Measurements from ENCODE around the gene UCK2. TPM values are rescaled to one million over a fixed set of nuclear protein-coding genes. Genes with fewer than 3 reads are reported as not detected.

Gene UCK2
- total RNA-seq, 1 donor from 2014 or later, result 112 TPM

DNA sequence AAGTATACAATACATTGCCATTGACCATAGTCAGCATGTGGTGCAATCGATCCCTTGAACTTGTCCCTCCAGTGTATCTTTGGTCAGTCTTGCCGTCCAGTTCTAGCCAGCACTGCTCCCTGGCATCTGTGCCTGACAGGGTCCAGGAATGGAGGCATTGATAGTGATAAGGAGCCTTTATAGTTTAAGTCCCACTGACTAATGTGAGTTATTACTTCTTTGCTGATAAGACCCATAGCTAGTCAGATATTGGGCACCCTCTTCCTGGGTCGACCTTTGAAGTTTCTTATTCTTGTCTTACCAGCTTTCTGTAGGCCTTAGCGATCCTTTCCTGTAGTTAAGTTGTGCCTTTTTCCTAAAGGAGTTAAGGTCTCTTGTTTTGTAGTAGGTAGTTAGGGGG, 13.0 kb downstream of the UCK2 start:
- Mint-ChIP-seq H3K27ac (no peak overlapping the region), H3K4me3 (no peak overlapping the region), H3K27me3 (ENCODE audit: insufficient read depth) (no peaks in the 10 kb centered on the region), H3K9me3 (no peaks in the 10 kb centered on the region), H3K4me1 (ENCODE audit: low read depth) (peaks cover 49% of the 10 kb centered on the region), H3K36me3 (ENCODE audit: low read depth) (peaks cover 15% of the 10 kb centered on the region)
- intact Hi-C loops (cut with micrococcal nuclease), result no loop called here
- no peak for DNase-seq (ENCODE audit: low spot score)

GRCh38 chr1:165841582-165842017, 14.2 kb downstream of the UCK2 start:
- H3K27ac Mint-ChIP-seq, result no peak overlapping the region
- no peak overlapping the region for H3K4me3 Mint-ChIP-seq
- intact Hi-C loops (cut with micrococcal nuclease), result no loop called here
- no peaks in the 10 kb centered on the region for H3K9me3 Mint-ChIP-seq
- H3K27me3 Mint-ChIP-seq (ENCODE audit: insufficient read depth), result no peaks in the 10 kb centered on the region
- H3K36me3 Mint-ChIP-seq (ENCODE audit: low read depth), result peaks cover 15% of the 10 kb centered on the region
- no peak for DNase-seq (ENCODE audit: low spot score)
- peaks cover 59% of the 10 kb centered on the region for H3K4me1 Mint-ChIP-seq (ENCODE audit: low read depth)

DNA sequence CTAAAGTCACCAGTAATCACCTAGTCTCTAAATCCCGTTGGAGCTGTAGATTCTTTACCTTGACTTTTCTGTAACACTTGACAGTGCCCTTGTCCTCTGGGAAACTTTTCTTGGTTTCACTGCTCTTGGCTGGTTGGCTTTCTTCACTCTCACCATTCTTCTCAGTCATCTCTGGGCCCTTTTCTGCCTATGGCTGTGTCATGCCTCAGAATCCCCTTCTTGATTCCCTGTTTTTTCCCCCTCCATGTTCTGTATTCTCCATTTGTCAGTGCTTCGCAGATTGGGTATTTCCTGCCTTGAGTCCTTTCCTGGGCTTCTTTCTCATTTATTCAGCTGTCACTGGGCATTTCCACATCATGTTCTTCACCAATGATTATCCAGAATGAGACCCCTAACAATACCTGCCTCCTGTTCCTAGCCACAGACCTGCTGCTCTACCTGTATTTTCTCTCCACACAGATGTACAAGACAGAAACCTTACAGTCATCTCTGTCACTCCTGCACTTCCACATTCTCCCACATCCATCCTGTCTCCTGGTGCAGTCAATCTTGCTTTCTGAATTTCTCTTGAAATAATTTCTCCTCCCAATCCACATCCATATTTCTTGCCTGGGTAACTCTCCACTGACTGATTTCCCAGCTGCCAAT, 14.7 kb downstream of the UCK2 start:
- Mint-ChIP-seq H3K27ac (no peak overlapping the region), H3K9me3 (no peaks in the 10 kb centered on the region), H3K36me3 (ENCODE audit: low read depth) (peaks cover 15% of the 10 kb centered on the region), H3K27me3 (ENCODE audit: insufficient read depth) (no peaks in the 10 kb centered on the region), H3K4me1 (ENCODE audit: low read depth) (peaks cover 61% of the 10 kb centered on the region), H3K4me3 (no peak overlapping the region)
- no peak for DNase-seq (ENCODE audit: low spot score)
- intact Hi-C loops (cut with micrococcal nuclease), result no loop called here

DNA sequence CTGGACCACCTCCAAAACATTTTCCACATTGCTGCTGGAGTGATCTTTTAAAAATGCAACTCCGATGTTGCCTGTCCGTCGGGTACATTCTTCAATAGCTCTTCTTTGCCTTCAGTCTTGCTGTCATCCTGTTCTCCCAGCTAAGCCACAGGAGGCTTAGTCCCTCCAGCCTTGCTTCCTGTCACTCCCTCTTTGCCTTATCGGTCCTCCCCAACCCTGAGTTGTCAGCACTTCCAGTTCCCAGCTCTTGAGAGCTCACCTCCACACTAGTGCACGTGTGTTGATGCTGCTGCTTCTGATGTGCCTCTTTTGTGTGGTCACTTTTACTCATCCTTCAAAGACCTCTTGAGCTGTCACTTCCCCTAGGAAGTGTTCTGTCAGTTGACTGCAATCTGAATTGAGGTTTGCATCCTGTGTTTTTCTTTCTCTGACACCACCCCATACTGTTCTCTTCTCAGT, 15.3 kb downstream of the UCK2 start:
- DNase-seq (ENCODE audit: low spot score), result no peak
- Mint-ChIP-seq H3K27me3 (ENCODE audit: insufficient read depth) (no peaks in the 10 kb centered on the region), H3K9me3 (no peaks in the 10 kb centered on the region), H3K36me3 (ENCODE audit: low read depth) (peaks cover 15% of the 10 kb centered on the region), H3K4me1 (ENCODE audit: low read depth) (peaks cover 62% of the 10 kb centered on the region), H3K27ac (peak overlapping the region; percentile 29), H3K4me3 (peak overlapping the region; percentile 58)
- intact Hi-C loops (cut with micrococcal nuclease), result no loop called here

- no peak for DNase-seq (ENCODE audit: low spot score)
- intact Hi-C loops (cut with micrococcal nuclease), result no loop called here
- Mint-ChIP-seq H3K4me1 (ENCODE audit: low read depth) (peaks cover 56% of the 10 kb centered on the region), H3K4me3 (no peak overlapping the region), H3K9me3 (no peaks in the 10 kb centered on the region), H3K27me3 (ENCODE audit: insufficient read depth) (no peaks in the 10 kb centered on the region), H3K27ac (no peak overlapping the region), H3K36me3 (ENCODE audit: low read depth) (peaks cover 9% of the 10 kb centered on the region)
These were observed 15.9 kb downstream of the UCK2 start for GRCh38 chr1:165843304-165843703.

DNA sequence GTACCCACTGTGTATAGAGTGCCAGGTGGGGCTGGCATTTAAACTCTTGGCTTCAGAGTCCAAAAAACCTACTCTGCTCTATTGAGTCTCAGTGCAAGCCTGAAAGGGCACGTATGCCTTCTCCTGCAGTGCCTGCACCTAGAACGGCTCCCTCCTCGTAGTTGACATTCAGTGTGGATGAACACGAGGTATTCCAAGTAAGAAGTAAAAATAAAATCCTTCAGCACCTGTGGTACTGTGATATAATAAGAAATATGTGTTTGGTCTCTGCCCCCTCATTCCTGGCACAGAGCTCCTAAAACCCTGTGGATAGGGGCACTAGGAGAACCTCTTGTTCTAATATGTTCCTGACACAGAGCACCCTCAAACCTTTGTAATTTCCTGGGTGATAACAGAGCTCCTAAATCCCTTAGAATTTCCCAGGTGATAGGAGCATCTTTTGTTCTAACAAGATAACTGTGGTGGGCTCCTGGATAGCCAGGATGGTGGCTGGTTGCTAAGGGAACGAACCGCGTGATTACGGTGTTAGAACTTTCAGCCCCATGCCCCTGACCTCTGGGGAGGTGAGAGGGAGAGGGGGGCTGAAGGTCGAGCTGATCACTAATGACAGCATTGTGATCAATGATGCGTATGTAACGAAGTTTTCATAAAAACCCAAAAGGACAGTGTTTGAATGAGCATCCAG, 16.8 kb downstream of the UCK2 start:
- no peak overlapping the region for H3K4me3 Mint-ChIP-seq
- H3K4me1 Mint-ChIP-seq (ENCODE audit: low read depth), result peaks cover 61% of the 10 kb centered on the region
- H3K9me3 Mint-ChIP-seq, result no peaks in the 10 kb centered on the region
- peaks cover 12% of the 10 kb centered on the region for H3K36me3 Mint-ChIP-seq (ENCODE audit: low read depth)
- H3K27me3 Mint-ChIP-seq (ENCODE audit: insufficient read depth), result no peaks in the 10 kb centered on the region
- H3K27ac Mint-ChIP-seq, result no peak overlapping the region
- no peak for DNase-seq (ENCODE audit: low spot score)
- intact Hi-C loops (cut with micrococcal nuclease), result no loop called here

DNA sequence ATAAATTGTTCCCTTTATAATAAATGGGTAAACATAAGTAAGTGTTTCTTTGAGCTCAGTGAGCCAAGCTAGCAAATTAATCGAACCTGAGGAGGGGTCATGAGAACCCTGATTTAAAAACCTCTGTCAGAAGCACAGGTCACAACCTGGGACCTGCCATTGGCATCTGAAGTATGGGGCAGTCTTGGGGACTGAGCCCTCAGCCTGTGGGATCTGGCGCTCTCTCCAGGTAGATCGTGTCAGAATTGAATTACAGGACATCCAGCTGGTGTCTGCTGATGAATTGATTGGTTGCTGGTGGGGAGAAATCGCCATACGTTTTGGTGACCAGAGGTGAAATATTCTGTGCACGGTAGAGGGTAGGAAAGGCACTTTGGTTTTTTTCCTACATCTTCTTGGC, 17.5 kb downstream of the UCK2 start:
- H3K27me3 Mint-ChIP-seq (ENCODE audit: insufficient read depth), result no peaks in the 10 kb centered on the region
- intact Hi-C loops (cut with micrococcal nuclease), result no loop called here
- H3K4me3 Mint-ChIP-seq, result no peak overlapping the region
- no peak for DNase-seq (ENCODE audit: low spot score)
- peaks cover 12% of the 10 kb centered on the region for H3K36me3 Mint-ChIP-seq (ENCODE audit: low read depth)
- H3K27ac Mint-ChIP-seq, result no peak overlapping the region
- peaks cover 63% of the 10 kb centered on the region for H3K4me1 Mint-ChIP-seq (ENCODE audit: low read depth)
- H3K9me3 Mint-ChIP-seq, result no peaks in the 10 kb centered on the region

DNA sequence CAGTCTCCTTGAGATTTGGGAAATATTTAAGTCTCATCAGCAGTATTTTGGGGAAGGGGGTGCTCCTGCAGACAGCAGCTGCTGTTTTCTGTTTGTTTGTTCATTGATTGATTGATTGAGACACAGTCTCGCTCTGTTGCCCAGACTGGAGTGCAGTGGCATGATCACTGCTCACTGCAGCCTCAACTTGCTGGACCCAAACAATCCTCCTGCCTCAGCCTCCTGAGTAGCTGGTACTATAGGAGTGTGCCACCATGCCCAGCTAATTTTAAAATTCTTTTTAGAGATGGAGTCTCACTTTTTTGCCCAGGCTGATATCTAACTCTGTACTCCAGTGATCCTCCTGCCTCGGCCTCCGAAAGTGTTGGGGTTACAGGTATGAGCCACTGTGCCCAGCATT, 18.2 kb downstream of the UCK2 start:
- H3K27ac Mint-ChIP-seq, result no peak overlapping the region
- DNase-seq (ENCODE audit: low spot score), result no peak
- H3K36me3 Mint-ChIP-seq (ENCODE audit: low read depth), result peaks cover 12% of the 10 kb centered on the region
- no peak overlapping the region for H3K4me3 Mint-ChIP-seq
- H3K9me3 Mint-ChIP-seq, result no peaks in the 10 kb centered on the region
- H3K4me1 Mint-ChIP-seq (ENCODE audit: low read depth), result peaks cover 61% of the 10 kb centered on the region
- intact Hi-C loops (cut with micrococcal nuclease), result no loop called here
- no peaks in the 10 kb centered on the region for H3K27me3 Mint-ChIP-seq (ENCODE audit: insufficient read depth)

DNA sequence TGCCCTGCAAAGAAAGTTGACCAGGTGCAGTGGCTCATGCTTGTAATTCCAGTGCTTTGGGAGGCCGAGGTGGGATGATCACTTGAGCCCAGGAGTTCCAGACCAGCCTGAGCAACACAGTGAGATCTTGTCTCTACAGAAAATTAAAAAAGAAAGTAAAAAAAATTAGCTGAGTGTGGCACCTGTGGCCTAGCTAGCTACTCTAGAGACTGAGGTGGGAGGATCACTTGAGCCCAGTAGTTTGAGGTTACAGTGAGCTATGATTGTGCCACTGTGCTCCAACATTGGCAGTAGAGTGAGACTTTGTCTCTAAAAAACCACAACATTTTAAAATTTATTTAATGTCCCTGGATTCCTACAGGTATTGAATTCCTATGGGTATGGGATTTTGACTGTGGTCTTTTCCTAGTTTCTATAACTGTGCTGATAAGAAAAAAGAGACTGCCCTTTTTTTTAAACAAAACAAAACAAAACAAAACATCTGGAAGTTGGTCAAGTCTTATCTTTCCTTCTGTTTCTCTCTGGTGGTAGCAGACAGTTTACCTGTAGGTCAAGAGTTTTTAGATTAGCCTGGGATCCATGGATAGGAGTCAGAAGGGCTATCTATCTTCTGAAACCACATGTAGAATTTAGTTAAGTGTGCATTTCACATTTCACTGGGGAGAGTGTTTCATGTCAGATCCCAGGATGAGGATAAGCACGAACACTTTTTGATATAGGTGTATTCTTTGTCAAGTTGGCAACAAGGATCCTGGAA, 18.8 kb downstream of the UCK2 start:
- no peaks in the 10 kb centered on the region for H3K9me3 Mint-ChIP-seq
- intact Hi-C loops (cut with micrococcal nuclease), result no loop called here
- peaks cover 14% of the 10 kb centered on the region for H3K36me3 Mint-ChIP-seq (ENCODE audit: low read depth)
- no peaks in the 10 kb centered on the region for H3K27me3 Mint-ChIP-seq (ENCODE audit: insufficient read depth)
- no peak overlapping the region for H3K27ac Mint-ChIP-seq
- no peak for DNase-seq (ENCODE audit: low spot score)
- peaks cover 62% of the 10 kb centered on the region for H3K4me1 Mint-ChIP-seq (ENCODE audit: low read depth)
- no peak overlapping the region for H3K4me3 Mint-ChIP-seq

DNA sequence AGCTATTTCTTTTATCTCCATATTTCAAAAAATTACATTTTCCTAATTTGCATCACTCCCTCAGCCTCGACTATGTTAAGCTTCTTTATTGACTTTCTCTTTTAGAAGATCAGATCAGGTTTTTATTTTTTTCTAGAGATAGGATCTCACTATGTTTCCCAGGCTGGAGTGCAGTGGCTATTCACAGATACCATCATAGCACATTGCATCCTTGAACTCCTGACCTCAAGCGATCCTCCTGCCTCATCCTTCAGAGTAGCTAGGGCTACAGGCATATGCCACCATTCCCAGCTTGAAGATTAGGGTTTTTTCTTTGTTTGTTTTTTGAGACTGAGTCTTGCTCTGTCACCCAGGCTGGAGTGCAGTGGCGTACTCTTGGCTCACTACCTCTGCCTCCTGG, 20.1 kb downstream of the UCK2 start:
- DNase-seq (ENCODE audit: low spot score), result no peak
- Mint-ChIP-seq H3K27me3 (ENCODE audit: insufficient read depth) (no peaks in the 10 kb centered on the region), H3K4me3 (no peak overlapping the region), H3K9me3 (no peaks in the 10 kb centered on the region), H3K27ac (no peak overlapping the region), H3K36me3 (ENCODE audit: low read depth) (peaks cover 13% of the 10 kb centered on the region), H3K4me1 (ENCODE audit: low read depth) (peaks cover 64% of the 10 kb centered on the region)
- intact Hi-C loops (cut with micrococcal nuclease), result no loop called here

- DNase-seq (ENCODE audit: low spot score), result no peak
- peak overlapping the region; percentile 64 for H3K27ac Mint-ChIP-seq
- no peaks in the 10 kb centered on the region for H3K9me3 Mint-ChIP-seq
- peaks cover 13% of the 10 kb centered on the region for H3K36me3 Mint-ChIP-seq (ENCODE audit: low read depth)
- intact Hi-C loops (cut with micrococcal nuclease), result no loop called here
- peaks cover 67% of the 10 kb centered on the region for H3K4me1 Mint-ChIP-seq (ENCODE audit: low read depth)
- no peaks in the 10 kb centered on the region for H3K27me3 Mint-ChIP-seq (ENCODE audit: insufficient read depth)
- H3K4me3 Mint-ChIP-seq, result no peak overlapping the region
These were observed 22.1 kb downstream of the UCK2 start for GRCh38 chr1:165849353-165850133.

DNA sequence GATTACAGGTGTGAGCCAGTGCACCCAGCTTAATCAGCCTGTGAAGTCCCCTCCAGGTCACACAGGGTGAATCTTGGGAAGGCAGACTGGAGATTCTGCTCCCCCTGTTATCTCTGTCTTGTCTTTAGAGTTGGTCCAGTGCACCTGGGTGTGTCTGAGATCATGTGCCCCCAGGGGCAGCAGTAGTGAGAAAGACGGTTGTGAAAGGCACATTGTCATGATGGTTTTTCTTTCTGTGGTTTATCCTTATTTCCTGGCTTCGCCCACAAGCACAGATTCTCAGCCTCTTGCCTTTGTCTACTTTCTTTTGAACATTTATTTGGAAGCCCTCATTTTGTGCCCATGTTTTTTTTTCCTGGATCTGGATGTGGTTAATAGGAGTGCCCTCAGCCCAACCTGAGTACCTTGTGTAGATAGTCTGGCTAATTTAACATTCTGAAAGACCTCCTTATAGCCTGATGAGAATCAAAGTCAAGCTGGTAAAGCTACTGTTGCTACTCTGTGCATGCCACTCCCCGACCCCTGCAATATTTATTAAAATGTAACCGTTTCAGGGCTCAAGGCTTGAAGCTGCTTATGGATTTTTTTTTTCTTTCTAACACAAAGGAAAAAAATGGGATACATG, 23.7 kb downstream of the UCK2 start:
- intact Hi-C loops (cut with micrococcal nuclease), result no loop called here
- Mint-ChIP-seq H3K27ac (no peak overlapping the region), H3K27me3 (ENCODE audit: insufficient read depth) (no peaks in the 10 kb centered on the region), H3K4me3 (peak overlapping the region; percentile 20), H3K36me3 (ENCODE audit: low read depth) (peaks cover 14% of the 10 kb centered on the region), H3K9me3 (no peaks in the 10 kb centered on the region), H3K4me1 (ENCODE audit: low read depth) (peaks cover 73% of the 10 kb centered on the region)
- no peak for DNase-seq (ENCODE audit: low spot score)
